Measurements from ENCODE around the gene HAGH. TPM values are rescaled to one million over a fixed set of nuclear protein-coding genes. Genes with fewer than 3 reads are reported as not detected.

HAGH gene
- total RNA-seq, 1 donor from 2014 or later, result 31.1 TPM

DNA sequence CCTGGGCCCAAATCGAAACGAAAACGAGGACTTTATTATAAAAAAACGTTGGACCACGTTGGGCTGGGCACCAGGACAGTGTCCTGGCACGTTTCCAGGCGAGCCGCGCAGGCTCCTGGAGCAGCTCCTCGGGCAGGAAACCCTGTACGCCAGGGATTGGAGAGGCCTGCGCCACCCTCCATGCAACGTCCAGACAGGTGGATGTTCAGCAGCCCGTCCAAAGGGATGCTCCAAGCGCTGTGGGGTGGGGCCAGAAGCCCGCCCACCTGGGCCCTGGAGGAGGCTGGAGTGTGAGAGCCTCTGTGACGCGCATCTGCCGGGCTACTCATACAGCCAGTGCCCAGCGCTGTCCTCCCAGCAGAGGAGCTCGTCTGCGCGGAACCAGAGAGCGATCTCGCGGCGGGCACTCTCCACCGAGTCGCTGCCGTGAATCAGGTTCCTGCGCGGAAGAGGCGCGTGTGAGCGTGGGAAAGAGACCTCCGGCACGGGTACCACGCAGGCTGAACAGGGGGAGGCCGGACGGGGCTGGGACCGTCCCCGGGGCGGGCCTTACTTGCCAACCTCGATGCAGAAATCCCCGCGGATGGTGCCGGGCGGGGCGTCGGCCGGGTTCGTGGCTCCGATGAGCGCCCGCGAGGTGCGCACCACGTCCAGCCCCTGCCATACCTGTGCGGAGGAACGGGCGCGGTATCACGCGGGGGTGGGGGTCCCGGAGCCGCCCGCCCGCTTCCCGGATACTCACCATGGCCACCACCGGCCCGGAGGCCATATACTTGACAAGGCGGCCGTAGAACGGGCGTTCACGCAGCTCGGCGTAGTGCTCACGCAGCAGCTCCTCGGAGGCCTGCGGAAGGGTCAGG lies 56.1 kb downstream of the HAGH start:
- DNase-seq (ENCODE audit: low read depth, low spot score), result no peak
- TF ChIP-seq, protein P1, sequence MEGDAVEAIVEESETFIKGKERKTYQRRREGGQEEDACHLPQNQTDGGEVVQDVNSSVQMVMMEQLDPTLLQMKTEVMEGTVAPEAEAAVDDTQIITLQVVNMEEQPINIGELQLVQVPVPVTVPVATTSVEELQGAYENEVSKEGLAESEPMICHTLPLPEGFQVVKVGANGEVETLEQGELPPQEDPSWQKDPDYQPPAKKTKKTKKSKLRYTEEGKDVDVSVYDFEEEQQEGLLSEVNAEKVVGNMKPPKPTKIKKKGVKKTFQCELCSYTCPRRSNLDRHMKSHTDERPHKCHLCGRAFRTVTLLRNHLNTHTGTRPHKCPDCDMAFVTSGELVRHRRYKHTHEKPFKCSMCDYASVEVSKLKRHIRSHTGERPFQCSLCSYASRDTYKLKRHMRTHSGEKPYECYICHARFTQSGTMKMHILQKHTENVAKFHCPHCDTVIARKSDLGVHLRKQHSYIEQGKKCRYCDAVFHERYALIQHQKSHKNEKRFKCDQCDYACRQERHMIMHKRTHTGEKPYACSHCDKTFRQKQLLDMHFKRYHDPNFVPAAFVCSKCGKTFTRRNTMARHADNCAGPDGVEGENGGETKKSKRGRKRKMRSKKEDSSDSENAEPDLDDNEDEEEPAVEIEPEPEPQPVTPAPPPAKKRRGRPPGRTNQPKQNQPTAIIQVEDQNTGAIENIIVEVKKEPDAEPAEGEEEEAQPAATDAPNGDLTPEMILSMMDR (conservative IDR thresholded peaks at IDR 0.05), result no peak
- H3K9me3 Mint-ChIP-seq, result no peaks in the 10 kb centered on the region
- peak overlapping the region; percentile 85 for H3K4me3 Mint-ChIP-seq
- peaks cover 8% of the 10 kb centered on the region for H3K4me1 Mint-ChIP-seq
- peak overlapping the region; percentile 83 for H3K27ac Mint-ChIP-seq (ENCODE audit: unreplicated experiment)
- peaks cover 6% of the 10 kb centered on the region for H3K27me3 Mint-ChIP-seq (ENCODE audit: low read depth)
- H3K36me3 Mint-ChIP-seq (ENCODE audit: low read depth), result peaks cover 6% of the 10 kb centered on the region

DNA sequence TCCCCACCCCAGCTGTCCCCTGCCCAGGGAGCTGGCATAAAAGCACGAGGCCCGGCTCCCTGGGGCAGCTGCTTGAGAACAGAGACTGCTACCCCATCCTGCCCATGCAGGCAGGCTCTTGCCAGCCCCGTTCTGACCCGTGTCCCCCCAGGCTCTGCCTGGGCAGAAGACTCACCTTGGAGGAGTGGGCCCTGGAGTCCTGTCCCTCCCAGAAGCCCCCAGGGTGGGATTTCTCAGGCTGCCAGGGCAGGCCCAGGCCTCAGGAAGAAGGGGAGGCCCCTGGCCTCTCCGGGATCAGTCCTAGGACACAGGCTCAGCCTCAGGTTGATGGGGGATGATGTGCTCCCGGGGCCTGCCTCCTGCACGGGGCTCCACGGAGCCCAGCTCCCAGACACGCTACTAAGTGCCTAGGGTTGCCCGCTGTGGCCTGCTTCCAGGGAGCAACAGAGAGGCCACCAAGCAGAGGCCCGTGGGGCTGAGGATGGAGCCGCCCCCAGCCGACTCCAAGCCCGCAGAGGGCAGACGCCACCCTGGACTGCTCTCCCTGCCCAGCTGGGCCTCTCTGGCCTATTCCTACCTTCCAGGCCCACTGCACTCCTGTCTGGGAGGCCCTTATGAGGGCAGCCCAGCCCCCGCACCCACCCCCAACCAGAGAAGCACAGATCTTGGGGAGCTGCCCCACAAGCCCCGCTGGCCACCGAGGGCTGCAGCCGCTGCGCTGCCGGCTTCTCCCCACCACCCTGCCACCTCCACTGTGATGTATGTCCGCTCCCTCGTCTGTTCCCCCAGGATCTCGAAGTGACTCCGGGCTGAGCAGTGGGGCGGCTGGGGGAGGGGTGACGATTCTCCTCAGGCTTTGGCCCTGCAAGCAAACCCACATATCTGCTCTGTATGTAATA lies 57.0 kb downstream of the HAGH start:
- H3K4me3 Mint-ChIP-seq, result peak overlapping the region; percentile 85
- no peak for DNase-seq (ENCODE audit: low read depth, low spot score)
- TF ChIP-seq, protein P1 (conservative IDR thresholded peaks at IDR 0.05), result no peak
- no peaks in the 10 kb centered on the region for H3K9me3 Mint-ChIP-seq
- H3K27me3 Mint-ChIP-seq (ENCODE audit: low read depth), result peaks cover 6% of the 10 kb centered on the region
- peaks cover 8% of the 10 kb centered on the region for H3K4me1 Mint-ChIP-seq
- H3K36me3 Mint-ChIP-seq (ENCODE audit: low read depth), result peaks cover 6% of the 10 kb centered on the region
- no peak overlapping the region for H3K27ac Mint-ChIP-seq (ENCODE audit: unreplicated experiment)

DNA sequence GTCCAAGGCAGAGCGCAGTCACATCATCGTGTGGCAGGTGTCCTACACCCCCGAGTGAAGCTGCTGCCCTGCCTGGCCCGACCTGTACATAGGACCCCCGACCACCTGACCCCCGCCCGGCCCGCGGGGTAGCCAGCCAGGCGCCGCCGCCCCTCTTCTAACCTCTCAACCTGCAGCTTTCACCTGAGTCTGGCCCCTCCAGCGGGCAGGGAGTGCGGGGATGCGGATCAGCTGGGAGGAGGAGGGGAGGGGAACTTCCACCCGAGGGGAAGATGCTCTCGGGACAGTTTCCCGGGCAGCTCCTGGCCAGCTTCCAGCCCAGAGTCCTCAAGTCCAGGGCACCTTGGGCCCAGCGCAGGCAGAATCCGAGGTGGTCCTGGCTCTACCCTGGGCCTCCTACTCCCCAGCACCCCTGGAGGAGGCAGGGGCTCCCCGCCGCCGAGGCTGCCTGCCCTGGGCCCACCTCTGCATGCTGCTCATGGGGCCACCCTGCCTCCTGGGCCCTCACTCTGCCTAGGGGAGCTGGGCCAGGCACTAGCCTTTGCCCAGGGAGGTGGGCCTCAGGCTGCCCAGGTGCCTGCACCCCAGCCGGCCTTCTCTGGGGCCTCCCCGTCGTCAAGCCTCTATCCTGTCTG lies 57.7 kb downstream of the HAGH start:
- Mint-ChIP-seq H3K9me3 (no peaks in the 10 kb centered on the region), H3K36me3 (ENCODE audit: low read depth) (peaks cover 6% of the 10 kb centered on the region), H3K4me1 (peaks cover 8% of the 10 kb centered on the region)

DNA sequence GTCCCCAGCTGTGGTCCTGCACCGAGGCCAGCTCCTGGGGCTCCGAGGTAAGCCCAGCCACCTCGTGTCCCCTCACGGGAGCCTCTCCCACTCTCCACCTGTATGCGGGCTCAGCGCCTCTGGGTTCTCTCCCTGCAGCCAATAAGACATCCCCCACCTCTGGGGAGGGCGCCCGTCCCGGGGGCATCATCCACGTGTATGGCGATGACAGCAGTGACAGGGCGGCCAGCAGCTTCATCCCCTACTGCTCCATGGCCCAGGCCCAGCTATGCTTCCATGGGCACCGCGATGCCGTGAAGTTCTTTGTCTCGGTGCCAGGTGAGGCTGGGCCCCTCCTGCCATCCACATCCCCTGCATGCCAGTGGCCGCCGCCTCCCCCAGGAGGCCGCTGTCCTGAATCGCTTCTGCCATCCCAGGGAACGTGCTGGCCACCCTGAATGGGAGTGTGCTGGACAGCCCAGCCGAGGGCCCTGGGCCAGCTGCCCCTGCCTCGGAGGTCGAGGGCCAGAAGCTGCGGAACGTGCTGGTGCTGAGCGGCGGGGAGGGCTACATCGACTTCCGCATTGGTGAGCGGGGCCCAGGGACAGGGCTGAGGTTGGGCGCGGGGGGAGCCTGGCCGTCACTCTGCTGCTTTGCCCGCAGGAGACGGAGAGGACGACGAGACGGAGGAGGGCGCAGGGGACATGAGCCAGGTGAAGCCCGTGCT lies 58.4 kb downstream of the HAGH start:
- TF ChIP-seq, protein P1 (conservative IDR thresholded peaks at IDR 0.05), result no peak
- Mint-ChIP-seq H3K36me3 (ENCODE audit: low read depth) (peaks cover 6% of the 10 kb centered on the region), H3K9me3 (no peaks in the 10 kb centered on the region), H3K27ac (ENCODE audit: unreplicated experiment) (no peak overlapping the region), H3K27me3 (ENCODE audit: low read depth) (peaks cover 6% of the 10 kb centered on the region), H3K4me1 (peaks cover 8% of the 10 kb centered on the region), H3K4me3 (peak overlapping the region; percentile 47)
- DNase-seq (ENCODE audit: low read depth, low spot score), result no peak

More for the DNA sequence above, 57.7 kb downstream of the HAGH start:
- Mint-ChIP-seq H3K27me3 (ENCODE audit: low read depth) (peaks cover 6% of the 10 kb centered on the region), H3K4me3 (peak overlapping the region; percentile 85), H3K27ac (ENCODE audit: unreplicated experiment) (no peak overlapping the region)
- no peak for DNase-seq (ENCODE audit: low read depth, low spot score)
- TF ChIP-seq, protein P1 (conservative IDR thresholded peaks at IDR 0.05), result no peak
